NCI-H2171 treated with DMSO at 0.1 percent for 48 hours (cell line): ENCODE results near the gene MLLT10.
A peak's percentile ranks its signal among the peaks of the same experiment; 100 is the strongest.

Experiments used
- DNase-seq: peaks from one replicate; lab custom pipeline; 2025; lab: John Stamatoyannopoulos, UW

Gene MLLT10

DNA sequence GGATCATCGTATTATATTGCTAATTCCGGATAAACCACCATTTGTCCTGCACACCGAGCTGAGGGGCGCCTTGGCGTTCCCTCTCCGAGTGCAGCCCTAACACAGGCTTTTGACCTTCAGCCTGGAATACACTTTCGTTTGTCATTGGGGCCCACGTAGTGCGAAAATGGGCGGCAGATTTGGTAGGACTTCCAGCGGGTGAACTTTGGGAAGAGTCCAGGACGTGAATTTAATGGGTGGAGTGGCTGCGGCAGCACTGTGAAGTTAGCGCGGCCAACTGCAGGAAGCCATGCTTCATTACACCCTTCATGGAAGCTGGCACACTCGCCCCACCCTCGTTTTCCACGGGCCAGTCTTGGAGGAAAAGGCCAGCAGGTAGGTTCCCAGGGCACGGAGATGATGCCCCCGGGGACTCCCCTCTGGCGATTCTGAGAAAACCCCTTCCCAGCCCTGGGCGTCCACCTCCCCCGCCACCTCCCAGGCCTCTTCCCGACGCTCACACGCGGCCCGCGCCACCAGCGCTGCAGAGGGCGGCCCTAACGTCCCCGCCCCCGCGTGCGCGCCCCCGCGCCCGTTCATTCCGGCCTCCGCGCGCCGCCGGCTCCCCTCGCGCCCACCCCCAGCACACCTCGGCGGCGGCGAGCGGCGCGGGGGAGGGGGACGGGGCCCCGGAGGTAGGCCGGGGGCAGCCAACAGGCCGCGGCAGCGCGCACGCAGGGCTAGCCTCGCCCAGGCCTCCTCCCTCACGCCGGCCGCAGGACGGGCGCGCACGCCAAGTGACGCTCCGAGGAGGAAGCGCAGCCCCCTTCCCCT is at the start of gene MLLT10:
MLLT10 (plus strand) TSS at position 766 of the 813 bp plus-strand sequence. CDS start 413 bp downstream, outside the sequence.
- peak; percentile 83 for DNase-seq

DNA sequence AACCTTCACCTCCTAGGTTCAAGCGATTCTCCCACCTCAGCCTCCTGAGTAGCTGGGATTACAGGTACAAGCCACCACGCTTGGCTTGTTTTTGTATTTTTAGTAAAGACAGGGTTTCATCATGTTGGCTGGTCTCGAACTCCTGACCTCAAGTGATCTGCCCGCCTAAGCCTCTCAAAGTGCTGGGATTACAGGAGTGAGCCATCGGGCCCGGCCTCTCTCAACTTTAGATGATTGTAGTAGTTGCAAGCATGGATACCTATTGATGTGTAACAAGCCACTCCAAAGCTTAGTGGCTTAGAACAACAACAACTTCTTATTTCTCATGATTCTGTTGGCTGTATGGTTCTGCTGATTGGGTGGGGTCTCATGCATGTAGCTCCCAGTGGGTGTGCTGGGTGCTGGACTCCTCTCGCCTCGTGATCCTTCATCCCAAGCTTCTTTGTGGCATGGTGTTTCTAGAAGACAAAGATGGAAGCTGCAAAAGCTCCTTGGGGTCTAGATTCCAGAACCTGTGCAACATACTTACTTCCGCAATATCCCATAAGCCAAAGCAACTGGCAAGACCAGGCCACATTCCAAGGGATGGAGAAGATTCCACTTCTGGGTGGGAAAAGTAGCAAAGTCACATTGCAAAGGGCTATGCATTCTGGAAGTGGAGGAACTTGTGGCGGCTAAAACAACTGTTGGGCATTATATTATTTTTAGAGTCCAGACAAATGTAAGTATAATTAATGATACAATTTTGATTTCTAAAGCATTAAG is 46.4 kb upstream of the MLLT10 start:
- no peak for DNase-seq

DNA sequence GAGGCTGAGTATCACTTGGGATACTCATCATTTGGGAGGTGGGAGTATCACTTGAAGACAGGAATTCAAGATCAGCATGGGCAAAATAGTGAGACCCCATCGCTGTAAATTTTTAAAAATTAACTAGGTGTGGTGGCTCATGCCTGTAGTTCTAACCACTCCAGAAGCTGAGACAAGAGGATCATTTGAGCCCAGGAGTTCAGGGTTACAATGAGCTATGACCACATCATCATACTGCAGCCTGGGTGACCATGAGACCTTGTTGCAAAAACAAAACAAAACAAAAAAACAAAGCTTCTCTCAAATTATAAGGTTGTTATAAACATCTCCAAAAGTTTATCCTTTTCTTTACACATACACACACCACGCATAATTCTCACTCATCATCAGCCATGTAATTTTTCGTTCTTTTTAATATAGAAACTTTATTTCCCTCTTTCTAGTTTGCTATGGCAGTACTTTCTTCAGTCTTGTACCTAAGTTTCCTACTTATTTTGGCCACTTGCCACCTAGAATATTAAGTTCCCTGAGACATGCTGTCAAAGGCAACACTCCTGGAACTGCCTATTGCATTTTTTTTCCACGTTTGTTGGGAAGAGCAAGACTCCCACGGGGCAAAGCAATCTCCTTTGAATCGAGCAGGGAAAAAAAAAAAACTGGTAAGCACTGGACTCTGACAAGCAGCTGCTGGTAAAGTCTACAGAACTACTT is 45.6 kb upstream of the MLLT10 start:
- peak; percentile 72 for DNase-seq

DNA sequence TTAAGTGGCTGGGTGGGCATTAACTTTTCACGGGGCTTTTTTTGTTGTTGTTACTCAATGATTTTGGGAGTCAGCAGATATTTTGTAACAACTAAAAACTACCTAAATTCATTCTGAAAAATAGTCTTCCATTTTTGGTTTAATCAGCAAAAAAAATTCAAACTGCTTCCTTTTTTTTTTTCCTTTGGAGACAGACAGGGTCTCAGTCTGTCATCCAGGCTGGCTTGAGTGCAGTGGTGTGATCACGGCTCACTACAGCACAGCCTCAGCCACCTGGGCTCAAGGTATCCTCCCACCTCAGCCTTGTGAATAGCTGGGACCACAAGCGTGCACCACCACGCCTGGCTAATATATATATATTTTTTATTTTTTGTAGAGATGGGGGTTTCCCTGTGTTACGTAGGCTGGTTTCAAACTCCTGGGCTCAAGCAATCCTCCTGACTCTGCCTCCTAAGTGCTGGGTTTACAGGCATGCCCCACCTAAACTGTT is 45.0 kb upstream of the MLLT10 start:
- peak; percentile 33 for DNase-seq

DNA sequence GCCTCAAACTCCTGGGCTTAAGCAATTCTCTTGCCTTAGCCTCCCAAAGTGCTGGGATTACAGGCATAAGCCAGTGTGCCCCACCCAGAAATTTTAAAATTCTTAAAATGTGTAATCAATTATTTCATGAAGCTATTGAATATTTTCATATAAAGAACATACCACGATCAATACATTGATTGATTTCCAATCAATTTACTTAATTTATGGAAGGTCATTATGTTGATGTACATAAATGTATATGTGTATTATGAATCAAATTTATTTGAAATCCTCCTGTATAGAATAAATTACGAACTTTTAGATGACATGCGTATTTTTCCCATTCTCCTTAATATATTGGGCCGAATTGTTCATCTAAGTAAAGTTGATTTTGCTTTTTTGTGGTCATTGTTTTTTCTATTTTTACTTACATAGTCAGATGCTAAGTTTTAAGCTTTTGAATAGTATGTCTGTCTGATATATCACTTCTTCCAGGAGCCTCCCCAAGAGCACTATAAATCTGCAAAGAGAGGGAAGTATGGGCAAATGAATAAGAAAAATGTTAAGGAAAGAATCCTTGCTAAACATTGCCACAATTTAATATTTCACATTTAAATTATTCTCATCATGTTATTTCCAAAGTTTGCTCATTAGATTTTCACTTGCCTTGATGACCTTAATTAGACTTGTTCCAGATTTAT is 43.9 kb upstream of the MLLT10 start:
- DNase-seq = no peak

DNA sequence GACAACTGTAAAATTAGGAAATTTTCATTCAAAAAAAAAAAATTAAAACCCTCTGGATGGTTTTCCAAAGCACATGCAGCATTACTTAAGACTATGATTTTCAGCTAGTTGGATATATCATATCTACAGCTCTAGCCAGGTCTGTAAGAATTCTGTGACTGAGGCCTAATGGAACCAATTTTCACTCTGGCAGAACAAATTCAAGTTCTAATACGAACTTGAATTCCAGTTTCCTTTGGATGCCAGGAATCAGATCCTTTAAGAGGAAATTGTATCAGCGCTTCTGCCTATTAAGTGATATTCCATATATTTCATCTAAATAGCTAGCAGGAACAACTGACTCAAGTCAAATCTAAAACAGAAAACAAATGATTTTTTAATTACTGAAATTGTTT is 43.3 kb upstream of the MLLT10 start:
- DNase-seq = no peak

DNA sequence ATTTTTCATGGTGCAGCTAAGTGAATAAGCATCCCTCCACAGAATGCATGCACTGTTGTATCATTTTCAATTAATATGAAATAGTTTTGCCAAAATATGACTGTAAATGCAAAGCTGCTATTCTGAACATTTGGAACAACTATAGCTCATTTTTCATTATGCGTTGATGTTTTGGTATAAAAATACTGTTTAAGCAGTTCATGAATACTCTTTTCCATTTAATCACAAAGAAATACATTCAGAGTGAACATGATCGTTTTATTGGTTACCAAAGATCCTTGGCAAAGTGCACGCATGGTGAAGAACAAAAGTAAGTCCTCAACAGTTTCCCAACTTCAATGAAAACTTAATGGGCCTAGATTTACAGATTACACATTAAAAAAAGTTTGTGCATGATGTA is 41.6 kb upstream of the MLLT10 start:
- DNase-seq = no peak

DNA sequence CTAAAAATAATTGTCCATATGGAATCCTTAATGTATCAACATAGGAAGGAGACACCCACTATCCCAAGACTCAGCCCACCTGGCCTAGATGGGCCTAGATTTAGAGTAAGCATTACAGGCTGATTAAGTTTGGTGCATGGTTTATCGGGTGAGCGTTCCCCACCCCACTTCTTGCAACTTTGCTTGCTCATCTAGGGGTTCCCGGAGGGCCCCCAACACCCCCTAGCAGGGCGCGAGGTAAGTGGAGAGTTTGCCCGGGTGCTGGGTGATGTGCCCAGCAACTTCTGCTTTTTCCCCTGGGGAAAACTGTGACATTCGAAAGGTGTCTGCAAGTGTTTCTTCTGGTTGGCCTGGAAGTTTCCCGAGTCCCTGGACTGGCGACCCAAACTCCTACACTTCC is 40.2 kb upstream of the MLLT10 start:
- no peak for DNase-seq

DNA sequence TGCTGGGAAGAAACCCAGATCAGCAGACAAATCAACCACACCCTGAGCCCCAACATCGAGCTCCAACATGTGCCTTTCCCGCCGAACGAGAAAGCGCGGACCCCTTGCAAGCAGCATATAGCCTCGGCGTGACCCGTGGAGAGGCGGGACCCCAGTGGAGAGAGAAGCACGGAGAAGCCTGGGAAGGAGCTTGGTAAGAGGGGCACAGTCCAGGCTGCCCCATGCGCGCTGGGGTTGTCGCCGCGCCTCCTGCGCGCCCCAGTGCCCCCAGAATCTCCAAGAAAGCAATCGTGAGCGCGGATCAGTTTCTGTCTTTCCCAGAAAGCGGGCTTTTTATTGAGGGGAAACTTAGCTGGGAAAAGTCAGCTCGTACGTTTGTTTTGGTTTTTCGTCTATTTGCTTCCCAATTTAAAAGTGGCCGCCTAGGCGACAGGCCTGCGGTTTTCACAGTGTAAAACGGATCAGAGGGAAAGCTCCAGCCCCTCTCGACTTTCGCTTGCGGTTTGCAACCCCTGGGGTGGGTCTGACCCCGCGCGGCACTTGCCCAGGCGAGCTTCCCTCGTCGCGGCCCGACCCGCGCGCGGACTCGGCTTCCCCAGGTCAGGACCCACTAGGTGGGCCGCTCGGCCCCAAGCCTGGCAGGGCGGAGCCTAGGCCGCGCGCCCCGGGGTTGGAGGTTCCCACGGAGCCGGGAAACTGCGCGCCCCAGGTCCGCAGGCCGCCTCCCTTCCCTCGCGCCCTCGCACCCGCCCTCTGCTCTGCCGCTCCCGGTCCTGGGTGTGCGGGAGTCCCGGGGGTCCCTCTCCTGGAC is 39.6 kb upstream of the MLLT10 start:
- DNase-seq = no peak

DNA sequence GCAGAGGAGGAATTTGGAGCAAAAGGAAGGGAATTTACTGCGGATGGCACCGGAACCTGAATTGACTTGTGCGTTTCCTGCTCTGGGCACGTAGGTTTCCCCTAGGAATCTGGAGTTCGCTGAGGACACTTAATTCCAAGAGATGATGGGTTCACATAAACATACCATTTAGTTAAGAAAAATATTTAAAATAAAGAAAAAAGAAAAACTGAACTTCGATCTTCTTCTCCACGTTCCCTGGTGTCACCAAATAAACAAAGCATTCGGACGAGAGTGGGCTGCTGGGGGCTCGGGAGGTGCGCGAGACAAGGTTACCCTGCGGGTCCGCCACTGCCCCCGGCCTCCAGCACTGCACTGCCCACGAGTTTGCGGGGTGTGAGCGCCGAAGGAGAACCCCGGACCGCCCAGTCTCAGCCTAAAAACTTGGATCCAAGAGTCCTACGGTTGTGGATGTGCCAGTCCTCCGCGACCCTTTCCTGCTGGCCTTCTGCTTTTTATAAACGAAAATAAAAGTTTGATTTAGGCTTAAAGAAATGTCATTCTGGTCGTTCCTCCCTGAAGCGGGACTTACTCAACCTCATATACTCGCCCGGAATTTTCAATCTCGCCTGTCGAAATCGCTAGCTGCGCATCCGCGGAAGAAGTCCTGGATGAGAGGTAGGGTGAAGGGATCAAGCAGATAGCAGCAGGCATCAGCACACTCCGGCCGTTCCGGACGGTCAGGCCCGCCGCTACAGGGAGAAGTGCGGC is 38.9 kb upstream of the MLLT10 start:
- peak; percentile 19 for DNase-seq

DNA sequence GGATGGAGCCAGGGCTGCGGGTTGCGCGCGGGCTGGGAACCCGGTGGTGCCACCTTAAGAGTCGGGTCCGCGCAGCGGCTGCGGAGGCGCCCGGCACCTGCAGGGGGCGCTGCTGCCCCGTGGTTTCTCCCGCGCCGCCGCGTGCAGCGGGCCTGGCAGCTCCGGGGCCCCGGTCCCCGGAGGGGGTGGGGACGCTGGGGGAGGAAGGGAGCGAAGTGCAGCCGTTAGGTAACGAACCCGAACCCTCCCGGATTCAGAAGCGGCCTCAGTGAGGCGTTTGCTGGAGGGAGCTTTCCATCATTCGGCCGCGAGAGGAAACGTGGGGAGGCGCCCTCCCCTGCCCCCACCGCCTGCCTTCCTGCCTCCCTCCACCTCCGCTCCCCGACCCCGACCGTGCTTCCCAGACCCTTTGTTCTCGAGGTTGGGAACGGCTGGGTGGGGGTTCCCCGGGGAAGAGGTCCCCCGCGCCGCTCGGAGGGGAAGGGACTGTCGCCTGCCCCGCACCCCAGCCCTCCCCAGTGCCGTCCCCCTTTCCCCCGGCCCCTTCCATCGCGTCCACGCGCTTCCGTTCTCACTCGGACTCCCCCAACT is 38.2 kb upstream of the MLLT10 start:
- peak; percentile 66 for DNase-seq

DNA sequence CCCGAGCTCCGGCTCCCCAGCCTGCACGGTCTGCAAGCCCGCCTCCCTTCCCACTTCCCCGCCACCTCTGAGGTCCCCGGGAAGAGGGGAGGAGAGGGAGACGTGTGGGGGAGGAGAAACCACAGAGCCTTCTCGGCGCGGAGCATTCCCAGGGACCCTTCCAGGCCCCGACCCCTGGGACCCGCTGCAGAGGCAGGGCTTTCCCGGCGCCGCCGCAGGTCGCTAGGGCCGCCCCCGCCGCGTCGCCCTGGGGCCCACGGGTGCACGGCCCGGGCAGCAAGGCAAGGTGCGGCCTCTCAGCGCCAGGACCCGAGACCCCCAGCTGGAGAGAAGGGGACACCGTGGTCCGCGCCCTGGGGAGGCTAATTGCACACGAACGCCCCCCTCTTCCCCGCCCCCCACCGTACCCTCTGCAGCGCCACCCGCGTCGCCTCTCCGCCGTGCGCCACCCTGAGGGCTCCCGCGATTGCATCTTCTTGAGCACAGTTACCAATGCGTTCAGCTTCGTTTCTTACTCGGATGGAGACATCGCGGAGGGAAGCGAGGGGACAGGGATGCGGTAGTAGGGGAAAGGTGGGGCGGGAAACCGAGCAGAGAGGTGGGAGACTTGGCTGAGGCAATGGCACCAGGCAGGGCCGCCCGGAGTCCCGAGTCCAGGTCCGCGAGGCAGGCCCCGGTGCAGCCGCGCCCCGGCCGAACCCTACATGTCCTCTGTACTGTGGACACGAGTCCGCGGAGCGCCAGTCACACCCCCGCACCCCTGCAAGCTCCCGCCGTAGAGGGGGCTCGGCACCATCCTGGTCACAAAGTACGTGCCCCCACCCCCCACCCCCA is 37.5 kb upstream of the MLLT10 start:
- DNase-seq = peak; percentile 61

DNA sequence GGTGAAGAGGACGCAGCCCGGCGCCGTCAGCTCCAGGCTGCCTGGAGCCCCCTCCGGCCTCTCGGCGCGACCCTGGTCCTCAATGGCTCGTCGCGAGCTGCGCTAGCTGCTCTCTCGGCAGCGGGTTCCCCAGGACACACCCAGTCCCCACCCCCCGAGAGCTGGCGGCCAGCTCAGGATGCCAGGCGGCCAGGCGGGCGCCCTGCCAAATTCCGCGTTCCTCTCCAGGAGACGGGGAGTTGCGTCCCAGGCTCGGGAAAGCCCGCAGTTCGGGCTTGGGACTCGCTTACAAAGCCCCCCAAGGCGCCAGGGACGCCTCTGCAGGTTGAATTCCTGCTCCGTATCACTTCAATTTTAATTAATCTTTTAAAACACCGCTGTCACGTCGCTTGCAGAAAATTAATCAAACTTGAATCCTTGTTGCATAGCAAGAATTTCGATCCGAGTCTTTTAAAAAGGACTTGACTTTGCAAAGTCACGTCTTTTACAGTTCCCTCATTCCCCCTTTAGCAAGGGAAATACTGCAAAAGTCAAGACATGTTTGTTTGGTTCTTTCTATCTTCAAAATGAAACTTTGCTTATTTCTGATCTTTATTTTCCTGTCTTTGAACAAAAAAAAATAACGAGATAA is 36.7 kb upstream of the MLLT10 start:
- peak; percentile 72 for DNase-seq

DNA sequence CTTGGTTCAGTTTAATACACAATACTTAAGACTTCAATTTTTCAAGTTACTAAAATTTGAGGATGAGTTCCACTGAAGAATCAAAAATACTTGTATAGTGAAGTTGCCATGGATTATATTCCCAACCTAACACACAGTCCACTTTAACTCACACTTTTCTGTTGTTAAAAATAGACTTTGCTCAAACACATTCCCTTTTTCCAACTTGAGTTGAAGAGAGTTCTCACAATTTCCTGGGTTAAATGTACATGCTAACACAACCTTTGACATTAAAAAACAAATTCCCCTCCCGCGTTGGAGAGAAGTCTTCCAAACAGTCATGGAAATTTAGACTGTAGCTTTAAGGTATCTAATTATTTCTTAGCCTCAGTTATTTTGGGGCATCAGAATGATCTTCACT is 35.7 kb upstream of the MLLT10 start:
- DNase-seq = no peak

DNA sequence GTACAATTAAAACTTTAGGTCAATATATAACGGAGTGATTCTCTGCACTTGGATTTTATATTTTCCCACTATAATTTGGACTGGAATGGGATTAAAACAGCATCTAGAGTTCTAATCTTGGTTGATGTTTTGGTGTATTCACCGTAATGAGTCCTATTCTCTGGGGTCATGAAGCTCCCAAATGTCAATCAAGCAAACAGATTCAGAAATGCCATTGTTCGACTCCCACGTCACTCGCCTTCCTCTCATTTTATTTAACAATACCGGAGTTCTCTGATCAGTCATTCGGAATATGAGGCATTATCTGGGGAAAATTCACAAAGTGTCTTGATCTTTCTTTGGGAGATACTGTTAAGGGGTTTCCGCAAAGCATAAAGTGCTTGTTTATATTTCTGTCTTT is 35.0 kb upstream of the MLLT10 start:
- DNase-seq = no peak

DNA sequence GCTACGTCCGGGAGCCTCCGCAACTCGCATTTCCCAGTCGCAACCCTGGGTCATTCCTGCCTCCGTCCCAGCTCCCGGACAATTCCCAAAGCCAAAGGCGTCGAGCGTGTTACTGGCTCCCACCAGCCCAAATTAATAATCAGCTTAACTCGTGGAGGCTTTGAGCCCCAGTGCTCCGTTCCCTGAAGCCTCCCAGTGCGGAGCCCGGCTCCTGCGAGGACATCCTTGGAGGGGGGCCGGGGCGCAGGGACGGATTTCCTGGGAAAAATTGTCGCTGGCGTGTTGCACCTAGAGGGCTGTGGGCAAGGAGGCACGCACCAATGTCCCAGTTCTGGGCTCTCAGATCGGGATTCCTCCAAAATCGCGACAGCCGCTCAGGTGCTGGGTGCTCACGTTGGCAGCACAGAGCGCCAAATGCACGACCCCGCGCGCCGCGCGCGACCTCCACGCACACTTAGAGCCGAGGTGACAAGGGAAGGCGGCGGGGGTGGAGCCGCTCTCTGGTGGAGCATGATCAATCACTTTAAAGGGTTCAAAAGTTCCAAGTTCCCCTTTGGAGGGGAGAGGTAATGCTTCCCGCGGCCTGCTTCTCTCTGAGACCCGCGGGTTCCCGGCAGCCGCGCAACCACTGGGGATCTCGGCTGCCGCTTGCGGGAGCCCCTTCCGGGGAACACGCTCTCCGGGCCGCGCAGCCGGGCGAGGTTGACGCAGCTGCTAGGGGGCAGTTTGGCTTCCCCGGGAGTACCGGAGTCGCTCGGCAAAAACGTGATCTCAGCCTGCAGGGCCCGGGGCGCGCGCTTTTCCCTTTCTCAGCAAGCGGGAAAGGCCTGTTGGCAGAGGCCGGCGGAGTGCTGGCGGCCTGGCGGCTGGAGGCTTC is 34.1 kb upstream of the MLLT10 start:
- DNase-seq = no peak

DNA sequence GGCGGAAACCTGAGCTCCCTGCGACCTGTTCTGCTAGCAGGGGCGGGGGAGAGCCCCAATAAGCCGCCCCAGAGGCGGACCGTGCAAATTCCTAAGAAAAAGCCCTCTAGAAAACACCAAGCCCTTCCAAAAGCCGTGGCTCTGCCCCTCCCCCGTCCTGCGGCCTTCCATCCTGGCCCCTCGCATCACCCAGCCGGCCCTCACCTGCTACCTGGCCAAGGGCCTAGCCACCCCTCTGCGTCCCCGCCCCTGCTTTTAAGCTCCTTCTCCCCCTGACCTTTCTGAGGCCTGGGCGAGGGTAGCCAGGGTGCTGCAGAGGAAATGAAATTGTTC is 33.5 kb upstream of the MLLT10 start:
- no peak for DNase-seq

DNA sequence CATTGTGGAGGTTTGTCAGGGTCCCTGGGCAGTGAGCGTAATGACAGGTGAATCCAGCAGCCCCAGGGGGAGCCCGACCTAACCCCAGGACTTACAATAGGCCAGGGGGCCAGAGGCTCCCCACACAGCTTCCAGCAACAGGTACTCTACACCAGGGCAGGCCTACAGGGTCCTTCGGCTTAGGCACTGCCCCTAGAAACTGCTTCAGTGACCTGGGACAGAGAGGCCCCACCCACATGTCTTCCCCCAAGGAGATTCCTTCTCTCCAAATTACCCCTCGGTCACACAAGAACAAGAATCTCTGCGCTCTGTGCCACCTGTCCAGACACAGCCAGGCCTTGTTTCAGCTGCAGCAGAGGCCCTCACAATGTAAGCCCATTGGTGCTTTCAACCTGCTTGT is 32.9 kb upstream of the MLLT10 start:
- no peak for DNase-seq
